ENCODE measurements around the gene B4GALT1.

B4GALT1 gene

DNA sequence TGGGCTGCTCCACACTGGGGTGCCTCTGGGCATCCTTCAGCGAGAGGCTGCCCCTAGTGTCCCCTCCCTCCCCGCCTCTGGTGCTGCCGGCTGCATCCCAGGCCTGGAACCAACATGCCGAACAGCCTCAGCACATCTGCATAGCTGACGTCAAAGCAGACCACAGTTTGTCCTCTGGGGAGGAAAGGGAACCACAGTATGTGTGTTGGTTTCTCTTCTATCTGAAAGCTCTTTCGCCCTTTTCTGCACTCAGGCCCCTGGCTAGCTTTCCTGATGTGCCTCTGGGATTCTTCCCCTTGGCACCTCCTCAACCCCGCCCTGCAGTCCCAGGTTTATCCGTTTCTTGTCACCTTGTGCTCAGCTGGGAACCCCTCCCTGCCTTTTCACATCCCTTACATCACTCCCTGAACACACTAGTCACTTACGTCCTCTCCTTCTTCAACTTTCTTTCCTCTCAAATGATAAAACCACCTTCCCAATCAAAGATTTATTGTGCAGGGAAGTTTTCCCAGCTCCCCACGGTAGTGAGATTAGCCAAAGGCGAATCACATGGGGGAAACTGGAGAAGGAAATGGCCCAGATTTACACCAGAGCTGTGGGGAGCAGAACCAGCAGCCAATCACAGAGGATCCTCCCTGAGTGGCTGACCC lies 35.5 kb upstream of the B4GALT1 start:
- TF ChIP-seq SIN3A (IDR thresholded peaks at IDR 0.05; ENCODE audit: borderline replicate concordance, insufficient read depth, low read length) (no peak), POLR2AphosphoS5 (IDR thresholded peaks at IDR 0.05; ENCODE audit: low read depth, low read length) (no peak), REST (IDR thresholded peaks at IDR 0.05; ENCODE audit: insufficient read depth in 1 of 2, low read depth in 2 of 2, low read length in 2 of 2) (no peak), TAF1 (IDR thresholded peaks at IDR 0.05; ENCODE audit: borderline replicate concordance, insufficient read depth, low read length) (no peak), FOXP2 (optimal IDR thresholded peaks at IDR 0.05; ENCODE audit: borderline replicate concordance, extremely low read depth, extremely low read length, insufficient read depth) (no peak)

GRCh38 chr9:33202018-33202417 lies 34.9 kb upstream of the B4GALT1 start:
- TF ChIP-seq REST (IDR thresholded peaks at IDR 0.05; ENCODE audit: insufficient read depth in 1 of 2, low read depth in 2 of 2, low read length in 2 of 2) (no peak), TAF1 (IDR thresholded peaks at IDR 0.05; ENCODE audit: borderline replicate concordance, insufficient read depth, low read length) (no peak), POLR2AphosphoS5 (IDR thresholded peaks at IDR 0.05; ENCODE audit: low read depth, low read length) (no peak), SIN3A (IDR thresholded peaks at IDR 0.05; ENCODE audit: borderline replicate concordance, insufficient read depth, low read length) (no peak), FOXP2 (optimal IDR thresholded peaks at IDR 0.05; ENCODE audit: borderline replicate concordance, extremely low read depth, extremely low read length, insufficient read depth) (no peak)

DNA sequence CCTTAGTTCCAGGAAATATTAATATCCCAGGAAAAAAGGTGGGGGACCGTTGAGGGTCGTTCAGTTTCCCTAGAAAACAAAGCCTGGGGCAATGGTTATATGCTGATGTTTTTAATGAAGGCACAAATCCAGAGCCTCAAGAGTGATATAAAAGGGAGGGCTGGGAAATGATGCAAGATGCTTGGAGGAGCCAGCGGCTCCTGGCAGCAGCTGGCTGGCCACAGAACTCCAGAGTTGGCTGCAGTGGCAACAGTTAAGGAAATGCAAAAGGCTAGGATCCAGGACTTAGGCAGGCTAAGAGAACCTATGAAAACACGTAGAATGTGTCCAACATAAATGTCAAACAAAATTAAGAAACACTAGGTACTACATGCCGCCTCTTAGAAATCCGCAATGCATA lies 31.0 kb upstream of the B4GALT1 start:
- TF ChIP-seq TAF1 (IDR thresholded peaks at IDR 0.05; ENCODE audit: borderline replicate concordance, insufficient read depth, low read length) = no peak
- TF ChIP-seq SIN3A (IDR thresholded peaks at IDR 0.05; ENCODE audit: borderline replicate concordance, insufficient read depth, low read length) = no peak
- TF ChIP-seq FOXP2 (optimal IDR thresholded peaks at IDR 0.05; ENCODE audit: borderline replicate concordance, extremely low read depth, extremely low read length, insufficient read depth) = no peak
- no peak for TF ChIP-seq POLR2AphosphoS5 (IDR thresholded peaks at IDR 0.05; ENCODE audit: low read depth, low read length)
- TF ChIP-seq REST (IDR thresholded peaks at IDR 0.05; ENCODE audit: insufficient read depth in 1 of 2, low read depth in 2 of 2, low read length in 2 of 2) = no peak

GRCh38 chr9:33197279-33198152 lies 30.4 kb upstream of the B4GALT1 start:
- TF ChIP-seq POLR2AphosphoS5 (IDR thresholded peaks at IDR 0.05; ENCODE audit: low read depth, low read length) = no peak
- no peak for TF ChIP-seq FOXP2 (optimal IDR thresholded peaks at IDR 0.05; ENCODE audit: borderline replicate concordance, extremely low read depth, extremely low read length, insufficient read depth)
- no peak for TF ChIP-seq REST (IDR thresholded peaks at IDR 0.05; ENCODE audit: insufficient read depth in 1 of 2, low read depth in 2 of 2, low read length in 2 of 2)
- TF ChIP-seq TAF1 (IDR thresholded peaks at IDR 0.05; ENCODE audit: borderline replicate concordance, insufficient read depth, low read length) = no peak
- no peak for TF ChIP-seq SIN3A (IDR thresholded peaks at IDR 0.05; ENCODE audit: borderline replicate concordance, insufficient read depth, low read length)

Measured in PFSK-1 (cell line).